Spleen (tissue), 11 donors: ENCODE results near the gene DPT. TPM values are rescaled to one million over a fixed set of nuclear protein-coding genes. Genes with fewer than 3 reads are reported as not detected.
"Not testable (repeated sequence)": the region's sequence is repeated elsewhere in the genome, so short reads cannot be mapped to it uniquely, and the experiment has no call there.

Source experiments
- DNase-seq: peaks from one replicate; pipeline ENCODE4 v3.0.0-alpha.2; 2020
- H3K27ac ChIP-seq, 8 donors: fragments of 200-600 bp; sonication (generic) in 7 of 8; 1 replicate in 4 of 8; 2 replicates in 4 of 8; pipeline versions ENCODE4 v1.5.0 to v1.8.0; 2016 to 2021; ENCODE audit warnings: inconsistent platforms in 4 of 8, mild to moderate bottlenecking in 4 of 8, moderate library complexity in 1 of 8
- H3K27me3 ChIP-seq, 7 donors: fragments of 200-600 bp; sonication (generic) in 6 of 7; replicated peaks in 1 of 7; 1 replicate in 4 of 7; 2 replicates in 3 of 7; pipeline versions ENCODE4 v1.5.0 to v1.8.0; 2016 to 2021; ENCODE audit warnings: inconsistent platforms in 3 of 7, mild to moderate bottlenecking in 1 of 7
- H3K36me3 ChIP-seq, 6 donors: fragments of 200-600 bp; sonication (generic) in 5 of 6; 1 replicate in 4 of 6; 2 replicates in 2 of 6; pipeline versions ENCODE4 v1.5.0 to v1.8.0; 2016 to 2021; ENCODE audit warnings: inconsistent platforms in 2 of 6
- H3K4me1 ChIP-seq, 6 donors: fragments of 200-600 bp; sonication (generic) in 5 of 6; 1 replicate in 3 of 6; 2 replicates in 3 of 6; pipeline versions ENCODE4 v1.5.0 to v1.8.0; 2016 to 2021; ENCODE audit warnings: inconsistent platforms in 3 of 6
- H3K4me3 ChIP-seq, 8 donors: fragments of 200-600 bp; sonication (generic) in 7 of 8; 1 replicate in 4 of 8; 2 replicates in 4 of 8; pipeline versions ENCODE4 v1.5.0 to v1.8.0; 2016 to 2021; ENCODE audit warnings: inconsistent platforms in 4 of 8, mild to moderate bottlenecking in 4 of 8, moderate library complexity in 2 of 8
- H3K9me3 ChIP-seq, 8 donors: fragments of 200-600 bp; sonication (generic) in 7 of 8; 1 replicate in 4 of 8; 2 replicates in 4 of 8; pipeline versions ENCODE4 v1.5.0 to v1.8.0; 2016 to 2021; ENCODE audit warnings: inconsistent platforms in 4 of 8
- POLR2A ChIP-seq, 3 donors: fragments of 450-650 bp; IDR thresholded peaks; one replicate each; pipeline ENCODE4 v1.5.1; 2017; ENCODE audit warnings: antibody characterized with exemption in 3 of 3, mild to moderate bottlenecking in 1 of 3
- POLR2AphosphoS5 ChIP-seq, 3 donors: sonication (generic); formaldehyde crosslinking; IDR thresholded peaks; one replicate each; pipeline ENCODE4 v1.5.1; 2017; ENCODE audit warnings: antibody characterized with exemption in 3 of 3
- WGBS, 5 donors: extraction: QIAGEN DNeasy Blood & Tissue Kit in 3 of 5; methylation state at CpG; one replicate each; pipeline versions ENCODE4 v1.1.5 to v1.1.7; 2013 to 2018; 5-methylcytosine and 5-hydroxymethylcytosine counted together
- intact Hi-C: fragments of 100-400 bp; cut with DNase I; formaldehyde crosslinking; loops from one replicate; pipeline ENCODE4 v1.15.0; 2023; ENCODE audit warnings: low total_unique reads
- polyA plus RNA-seq, 3 donors: library from polyadenylated mRNA; stranded (reverse); fragments of 200-250 nt; gene quantifications; one replicate each; pipeline ENCODE4 v1.2.1, GENCODE V29; 2013
- total RNA-seq, 7 donors: library from RNA; depleted of rRNA in 3 of 7; stranded (reverse); fragments of >200 nt in 3 of 7; fragmentation: NEBNext Ultra II Directional in 4 of 7; extraction: Animal tissue kit (Norgen Biotek cat#: 25700) in 4 of 7; gene quantifications; one replicate each; pipeline versions ENCODE4 v1.1.0 to v1.2.1, GENCODE V29; 2016 to 2021
- TF ChIP-seq, protein P1 (sequence below), 11 experiments: fragments of 200-600 bp in 7 of 11; fragments of 450-650 bp in 4 of 11; sonication (generic) in 4 of 11; IDR thresholded peaks in 8 of 11; conservative IDR thresholded peaks in 3 of 11; 1 replicate in 7 of 11; 2 replicates in 4 of 11; pipeline versions ENCODE4 v1.4.0 to v1.8.0; 2016 to 2021; ENCODE audit warnings: antibody characterized with exemption in 11 of 11, inconsistent platforms in 4 of 11, mild to moderate bottlenecking in 1 of 11
- donor health status: healthy with polysubstance abuse.
- donor health status: DM: no; HTN: no; CAD: no; lungs with moderate emphysema.
- donor health status: DM: no; HTN: no; CAD: no.
- donor health status: Bipolar disorder and iron deficiency.
- donor health status: healthy.
- donor health status: DM: no; HTN: no; CAD: no.
- donor health status: DM: yes; HTN: yes; CAD: no.

DPT gene
- total and polyA plus RNA-seq, 10 donors = 0.37 to 7.2 (median 0.93) TPM; not detected in 5

DNA sequence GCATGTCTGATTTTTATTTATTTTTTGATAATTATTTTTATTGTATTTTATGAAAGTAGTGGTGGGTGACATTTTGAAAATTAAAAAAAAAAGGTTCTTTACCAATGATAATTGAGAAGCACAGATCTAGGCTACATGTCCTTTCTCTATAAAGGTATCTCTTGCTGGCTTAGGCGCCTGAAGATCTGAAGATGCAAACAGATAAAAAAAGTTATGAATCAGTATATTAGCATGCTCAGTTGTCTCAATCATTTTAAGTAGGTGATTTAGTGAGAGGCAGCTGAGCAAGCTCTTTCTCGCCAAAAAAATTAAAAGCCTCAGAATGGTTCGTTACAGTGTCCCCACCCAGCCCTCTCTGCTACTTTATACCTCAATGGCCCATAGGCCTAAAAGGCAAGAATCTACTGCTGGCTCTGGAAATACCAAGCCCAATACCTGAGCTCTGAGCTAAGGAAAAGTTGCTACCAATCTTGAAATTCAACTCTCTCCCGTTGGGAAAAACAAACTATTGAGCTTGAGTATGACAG, 42.2 kb upstream of the DPT start:
- Histone ChIP-seq H3K36me3 (no peaks in the 10 kb centered on the region), H3K4me1 (no peaks in the 10 kb centered on the region), H3K27ac (no peak overlapping the region), H3K27me3 (peaks cover 0 to 9% (median 0%) of the 10 kb centered on the region in 7 donors), H3K4me3 (no peak overlapping the region), H3K9me3 (no peaks in the 10 kb centered on the region)
- TF ChIP-seq, protein P1, sequence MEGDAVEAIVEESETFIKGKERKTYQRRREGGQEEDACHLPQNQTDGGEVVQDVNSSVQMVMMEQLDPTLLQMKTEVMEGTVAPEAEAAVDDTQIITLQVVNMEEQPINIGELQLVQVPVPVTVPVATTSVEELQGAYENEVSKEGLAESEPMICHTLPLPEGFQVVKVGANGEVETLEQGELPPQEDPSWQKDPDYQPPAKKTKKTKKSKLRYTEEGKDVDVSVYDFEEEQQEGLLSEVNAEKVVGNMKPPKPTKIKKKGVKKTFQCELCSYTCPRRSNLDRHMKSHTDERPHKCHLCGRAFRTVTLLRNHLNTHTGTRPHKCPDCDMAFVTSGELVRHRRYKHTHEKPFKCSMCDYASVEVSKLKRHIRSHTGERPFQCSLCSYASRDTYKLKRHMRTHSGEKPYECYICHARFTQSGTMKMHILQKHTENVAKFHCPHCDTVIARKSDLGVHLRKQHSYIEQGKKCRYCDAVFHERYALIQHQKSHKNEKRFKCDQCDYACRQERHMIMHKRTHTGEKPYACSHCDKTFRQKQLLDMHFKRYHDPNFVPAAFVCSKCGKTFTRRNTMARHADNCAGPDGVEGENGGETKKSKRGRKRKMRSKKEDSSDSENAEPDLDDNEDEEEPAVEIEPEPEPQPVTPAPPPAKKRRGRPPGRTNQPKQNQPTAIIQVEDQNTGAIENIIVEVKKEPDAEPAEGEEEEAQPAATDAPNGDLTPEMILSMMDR (IDR thresholded peaks at IDR 0.05 in 8 of 11, conservative IDR thresholded peaks at IDR 0.05 in 3 of 11) = no peak
- TF ChIP-seq POLR2AphosphoS5 (IDR thresholded peaks at IDR 0.05) = no peak
- TF ChIP-seq POLR2A (IDR thresholded peaks at IDR 0.05) = no peak
- 83 to 96% (median 93%) methylated on average over 4 of the region's 4 CpGs for WGBS, 5 donors
- DNase-seq = no peak
- intact Hi-C loops = no loop called here

DNA sequence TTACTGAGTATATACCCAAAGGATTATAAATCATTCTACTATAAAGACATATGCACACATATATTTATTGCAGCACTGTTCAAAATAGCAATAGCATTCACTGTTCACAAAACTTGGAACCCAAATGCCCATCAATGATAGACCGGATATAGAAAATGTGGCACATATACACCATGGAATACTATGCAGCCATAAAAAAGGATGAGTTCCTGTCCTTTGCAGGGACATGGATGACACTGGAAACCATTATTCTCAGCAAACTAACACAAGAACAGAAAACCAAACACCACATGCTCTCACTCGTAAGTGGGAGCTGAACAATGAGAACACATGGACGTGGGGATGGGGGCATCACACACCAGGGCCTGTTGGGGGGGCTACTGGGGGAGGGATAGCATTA, 40.9 kb upstream of the DPT start:
- H3K4me3 ChIP-seq, H3K27me3 ChIP-seq, intact Hi-C loops, H3K27ac ChIP-seq, H3K4me1 ChIP-seq, H3K36me3 ChIP-seq, H3K9me3 ChIP-seq, DNase-seq: not testable (repeated sequence)
- WGBS, 5 donors = 61 to 95% (median 85%) methylated on average over 3 of the region's 3 CpGs

DNA sequence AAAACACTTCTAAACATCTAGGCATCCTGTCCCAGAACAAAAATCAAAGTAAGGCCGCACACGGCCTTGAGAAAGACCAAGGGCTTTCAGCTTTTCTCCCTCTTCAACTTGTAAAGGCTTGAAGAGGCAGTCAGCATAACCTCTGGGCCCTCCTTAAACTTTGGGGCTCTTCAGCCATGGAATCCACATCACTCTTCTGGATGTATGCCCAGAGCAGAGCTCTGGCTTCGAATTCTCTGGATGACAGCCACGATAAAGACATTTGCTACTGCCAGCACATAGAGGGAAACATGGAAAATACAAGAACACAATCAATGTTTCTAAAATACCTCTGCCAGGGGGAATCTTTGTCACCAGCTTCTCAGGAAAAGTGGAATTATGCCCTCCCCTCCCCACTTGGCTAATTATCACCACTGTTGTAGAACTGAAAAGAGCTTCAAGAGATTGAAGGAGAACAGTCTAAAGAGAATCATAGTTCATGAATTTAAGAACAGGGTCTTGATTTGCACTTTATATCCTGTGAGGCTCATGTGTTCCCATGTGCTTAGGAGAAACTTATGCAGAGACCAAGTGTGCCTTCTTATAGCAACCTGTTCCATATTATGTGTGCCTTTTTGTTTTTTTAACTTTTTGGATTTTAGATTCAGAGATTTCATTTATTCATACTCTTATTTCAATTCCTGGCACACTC, 39.0 kb upstream of the DPT start:
- Histone ChIP-seq H3K4me1 (no peaks in the 10 kb centered on the region), H3K36me3 (no peaks in the 10 kb centered on the region), H3K27ac (no peak overlapping the region), H3K27me3 (no peaks in the 10 kb centered on the region), H3K9me3 (no peaks in the 10 kb centered on the region), H3K4me3 (no peak overlapping the region)
- WGBS, 5 donors = 69 to 76% (median 71%) methylated on average over 4 of the region's 4 CpGs
- no peak for TF ChIP-seq POLR2A (IDR thresholded peaks at IDR 0.05)
- TF ChIP-seq, protein P1 (IDR thresholded peaks at IDR 0.05 in 8 of 11, conservative IDR thresholded peaks at IDR 0.05 in 3 of 11) = no peak
- no peak for TF ChIP-seq POLR2AphosphoS5 (IDR thresholded peaks at IDR 0.05)
- no peak for DNase-seq
- intact Hi-C loops = no loop called here

DNA sequence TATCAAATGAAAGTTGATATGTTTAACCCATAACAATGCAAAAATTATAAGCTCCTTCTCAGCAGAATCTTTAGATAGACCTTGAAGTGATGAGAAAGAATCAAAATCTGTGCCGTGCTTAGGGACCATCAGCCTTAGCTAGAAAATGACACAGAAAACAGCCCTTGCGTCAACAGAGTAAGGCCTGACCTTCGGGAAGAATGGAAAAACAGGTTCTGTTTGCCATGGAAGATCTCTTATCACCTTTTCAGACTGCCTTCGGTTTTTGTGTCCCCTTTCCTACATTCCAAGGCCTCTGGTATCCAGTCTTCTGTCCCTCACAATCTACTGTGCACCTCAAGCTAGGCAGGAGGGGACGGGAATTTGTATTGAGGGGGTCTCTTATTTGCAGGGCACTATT, 37.6 kb upstream of the DPT start:
- H3K4me3 ChIP-seq = no peak overlapping the region
- no peak for DNase-seq
- TF ChIP-seq POLR2AphosphoS5 (IDR thresholded peaks at IDR 0.05) (no peak), POLR2A (IDR thresholded peaks at IDR 0.05) (no peak)
- TF ChIP-seq, protein P1 (IDR thresholded peaks at IDR 0.05 in 8 of 11, conservative IDR thresholded peaks at IDR 0.05 in 3 of 11) = no peak
- H3K4me1 ChIP-seq = no peaks in the 10 kb centered on the region
- no peaks in the 10 kb centered on the region for H3K9me3 ChIP-seq
- no peaks in the 10 kb centered on the region for H3K27me3 ChIP-seq
- H3K27ac ChIP-seq = no peak overlapping the region
- intact Hi-C loops = no loop called here
- 78 to 88% (median 87%) methylated on average over 5 of the region's 5 CpGs for WGBS, 5 donors
- H3K36me3 ChIP-seq = no peaks in the 10 kb centered on the region
